Measurements from ENCODE around the gene RERE. TPM values are rescaled to one million over a fixed set of nuclear protein-coding genes. Genes with fewer than 3 reads are reported as not detected.

The RERE gene
- total RNA-seq, 1 experiment from 2014 or later, result 55.2 TPM

DNA sequence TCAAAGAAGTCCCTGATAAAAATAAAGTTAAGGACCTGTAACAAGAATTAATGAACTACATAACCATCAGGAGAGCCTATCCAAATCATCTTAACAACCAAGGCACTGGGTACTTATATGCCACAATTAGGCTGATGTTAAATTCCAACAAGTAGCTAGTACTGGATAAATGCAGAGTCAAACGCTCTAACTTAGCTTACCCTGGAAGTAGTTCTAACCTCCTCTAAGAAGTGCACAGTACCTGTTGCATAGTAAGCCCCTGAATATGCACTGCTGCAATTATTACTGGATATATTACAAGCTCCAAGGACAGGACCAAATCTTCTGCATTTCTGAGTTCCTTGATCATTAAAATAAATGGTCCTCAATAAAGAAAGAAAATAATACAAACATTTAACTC, 125.8 kb downstream of the RERE start:
- H3K4me1 ChIP-seq (ENCODE audit: low read length), result peaks cover 11% of the 10 kb centered on the region

DNA sequence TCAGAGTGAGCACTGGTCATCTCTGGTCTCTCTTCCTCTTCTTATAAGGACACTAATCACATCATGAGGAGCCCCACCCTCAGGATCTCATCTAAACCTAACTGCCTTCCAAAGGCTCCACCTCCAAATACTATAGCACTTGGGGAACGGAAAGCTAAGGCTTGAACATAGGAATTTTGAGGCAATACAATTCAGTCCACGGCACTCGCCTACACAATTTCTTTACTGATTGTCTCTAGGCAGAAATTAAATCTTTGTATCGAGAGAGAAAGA, 127.3 kb downstream of the RERE start:
- Histone ChIP-seq H3K4me2 (ENCODE audit: low read depth, low read length, poor library complexity, severe bottlenecking) (no peak overlapping the region), H3K79me2 (ENCODE audit: low read length) (no peaks in the 10 kb centered on the region), H3K9me3 (ENCODE audit: low read length) (no peaks in the 10 kb centered on the region)

More for the DNA sequence above, 125.8 kb downstream of the RERE start:
- no peak overlapping the region for H3K9ac ChIP-seq (ENCODE audit: low read length)
- no peak for DNase-seq
- H3K79me2 ChIP-seq (ENCODE audit: low read length), result no peaks in the 10 kb centered on the region
- no peak overlapping the region for H3K4me3 ChIP-seq (ENCODE audit: low read length)
- H3K36me3 ChIP-seq (ENCODE audit: insufficient read depth, low read length), result no peaks in the 10 kb centered on the region
- H3K27me3 ChIP-seq (ENCODE audit: low read length), result no peaks in the 10 kb centered on the region
- no peaks in the 10 kb centered on the region for H3K9me3 ChIP-seq (ENCODE audit: low read length)
- no peak overlapping the region for H2AFZ ChIP-seq (ENCODE audit: low read length)
- peaks cover 66% of the 10 kb centered on the region for H4K20me1 ChIP-seq (ENCODE audit: insufficient read depth, low read depth, low read length)
- no peaks in the 10 kb centered on the region for H3K9me2 ChIP-seq (replicated peaks; ENCODE audit: insufficient read depth, low read length)
- H3K4me2 ChIP-seq (ENCODE audit: low read depth, low read length, poor library complexity, severe bottlenecking), result no peak overlapping the region
- H3K27ac ChIP-seq (ENCODE audit: low read length), result no peak overlapping the region

DNA sequence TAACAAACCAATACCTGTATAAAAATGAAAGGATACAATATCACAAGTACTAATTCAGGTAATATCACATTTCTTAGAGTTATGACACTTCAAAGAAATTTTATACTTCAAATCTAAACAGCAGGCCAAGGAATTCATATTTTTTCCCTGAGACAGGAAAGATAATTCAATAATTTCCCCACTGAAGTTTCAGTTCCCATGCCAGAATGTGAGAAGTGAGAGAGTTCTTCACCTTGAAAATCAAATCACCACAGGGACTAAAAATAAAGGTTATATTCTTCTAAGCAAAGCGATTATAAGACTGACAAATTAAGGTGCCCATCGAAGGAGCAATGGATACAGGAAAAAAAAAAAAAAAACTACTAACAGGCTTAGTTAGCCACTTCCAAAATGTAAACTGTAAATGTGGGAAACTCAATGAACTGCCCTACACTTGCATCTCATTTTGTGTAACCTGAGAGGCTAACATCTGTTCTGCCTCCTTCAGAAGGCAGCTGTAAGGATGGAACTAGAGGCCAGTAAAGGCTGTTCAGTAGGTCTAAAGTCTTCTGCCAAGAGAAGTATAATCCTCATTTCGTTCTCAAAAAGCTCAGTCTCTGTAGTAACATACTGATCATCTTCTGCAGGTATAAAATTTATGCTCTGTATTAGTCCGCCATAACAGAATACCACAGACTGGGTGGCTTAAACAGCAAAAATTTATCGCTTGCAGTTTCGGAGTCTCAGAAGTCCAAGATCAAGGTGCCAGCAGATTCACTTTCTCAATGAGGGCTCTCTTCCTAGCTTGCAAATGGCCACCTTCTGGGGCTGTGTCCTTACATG, 127.8 kb downstream of the RERE start:
- no peak for DNase-seq
- no peak overlapping the region for H3K4me2 ChIP-seq (ENCODE audit: low read depth, low read length, poor library complexity, severe bottlenecking)
- no peak overlapping the region for H3K27ac ChIP-seq (ENCODE audit: low read length)

More for the DNA sequence above, 127.3 kb downstream of the RERE start:
- H3K27me3 ChIP-seq (ENCODE audit: low read length), result no peaks in the 10 kb centered on the region
- H3K4me3 ChIP-seq (ENCODE audit: low read length), result no peak overlapping the region
- H3K4me1 ChIP-seq (ENCODE audit: low read length), result peaks cover 11% of the 10 kb centered on the region
- H4K20me1 ChIP-seq (ENCODE audit: insufficient read depth, low read depth, low read length), result peaks cover 60% of the 10 kb centered on the region
- H3K36me3 ChIP-seq (ENCODE audit: insufficient read depth, low read length), result no peaks in the 10 kb centered on the region
- no peak overlapping the region for H2AFZ ChIP-seq (ENCODE audit: low read length)
- no peak for DNase-seq
- H3K27ac ChIP-seq (ENCODE audit: low read length), result no peak overlapping the region
- H3K9me2 ChIP-seq (replicated peaks; ENCODE audit: insufficient read depth, low read length), result no peaks in the 10 kb centered on the region
- H3K9ac ChIP-seq (ENCODE audit: low read length), result no peak overlapping the region

DNA sequence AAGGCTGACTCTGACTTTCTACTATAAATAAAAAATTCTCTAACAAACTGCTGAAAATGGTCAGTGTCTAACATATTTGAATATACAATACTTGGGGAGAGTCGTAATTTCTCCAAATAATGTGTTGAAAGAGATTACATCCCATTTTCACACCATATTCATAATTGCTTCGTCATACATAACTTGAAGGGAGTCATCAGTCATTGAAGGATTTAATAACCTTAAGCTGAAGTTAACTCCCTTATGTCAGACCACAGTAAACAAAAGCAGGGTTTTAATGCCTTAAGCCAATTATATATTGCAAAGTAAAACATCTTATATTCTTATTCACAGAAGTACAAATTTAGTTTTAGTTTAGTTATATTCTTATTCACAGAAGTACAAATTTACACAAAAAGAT, 129.9 kb downstream of the RERE start:
- Histone ChIP-seq H3K4me1 (ENCODE audit: low read length) (peaks cover 11% of the 10 kb centered on the region), H3K9ac (ENCODE audit: low read length) (no peak overlapping the region), H3K79me2 (ENCODE audit: low read length) (no peaks in the 10 kb centered on the region), H4K20me1 (ENCODE audit: insufficient read depth, low read depth, low read length) (peaks cover 62% of the 10 kb centered on the region), H3K4me3 (ENCODE audit: low read length) (no peak overlapping the region), H3K4me2 (ENCODE audit: low read depth, low read length, poor library complexity, severe bottlenecking) (no peak overlapping the region), H3K9me3 (ENCODE audit: low read length) (no peaks in the 10 kb centered on the region), H3K36me3 (ENCODE audit: insufficient read depth, low read length) (no peaks in the 10 kb centered on the region), H3K9me2 (replicated peaks; ENCODE audit: insufficient read depth, low read length) (no peaks in the 10 kb centered on the region), H3K27ac (ENCODE audit: low read length) (no peak overlapping the region), H3K27me3 (ENCODE audit: low read length) (no peaks in the 10 kb centered on the region), H2AFZ (ENCODE audit: low read length) (no peak overlapping the region)
- no peak for DNase-seq

More for the DNA sequence above, 127.8 kb downstream of the RERE start:
- Histone ChIP-seq H3K4me1 (ENCODE audit: low read length) (peaks cover 11% of the 10 kb centered on the region), H3K36me3 (ENCODE audit: insufficient read depth, low read length) (no peaks in the 10 kb centered on the region), H3K9me2 (replicated peaks; ENCODE audit: insufficient read depth, low read length) (no peaks in the 10 kb centered on the region), H4K20me1 (ENCODE audit: insufficient read depth, low read depth, low read length) (peaks cover 64% of the 10 kb centered on the region), H3K4me3 (ENCODE audit: low read length) (no peak overlapping the region), H3K79me2 (ENCODE audit: low read length) (no peaks in the 10 kb centered on the region), H3K27me3 (ENCODE audit: low read length) (no peaks in the 10 kb centered on the region), H2AFZ (ENCODE audit: low read length) (no peak overlapping the region), H3K9ac (ENCODE audit: low read length) (no peak overlapping the region), H3K9me3 (ENCODE audit: low read length) (no peaks in the 10 kb centered on the region)

- H3K4me1 ChIP-seq (ENCODE audit: low read length), result peaks cover 11% of the 10 kb centered on the region
- no peak overlapping the region for H2AFZ ChIP-seq (ENCODE audit: low read length)
- no peak overlapping the region for H3K4me2 ChIP-seq (ENCODE audit: low read depth, low read length, poor library complexity, severe bottlenecking)
- H4K20me1 ChIP-seq (ENCODE audit: insufficient read depth, low read depth, low read length), result peaks cover 64% of the 10 kb centered on the region
- no peaks in the 10 kb centered on the region for H3K36me3 ChIP-seq (ENCODE audit: insufficient read depth, low read length)
- H3K9me2 ChIP-seq (replicated peaks; ENCODE audit: insufficient read depth, low read length), result no peaks in the 10 kb centered on the region
- H3K27ac ChIP-seq (ENCODE audit: low read length), result no peak overlapping the region
- no peaks in the 10 kb centered on the region for H3K27me3 ChIP-seq (ENCODE audit: low read length)
- no peak for DNase-seq
- H3K4me3 ChIP-seq (ENCODE audit: low read length), result no peak overlapping the region
- no peaks in the 10 kb centered on the region for H3K79me2 ChIP-seq (ENCODE audit: low read length)
- no peak overlapping the region for H3K9ac ChIP-seq (ENCODE audit: low read length)
- no peaks in the 10 kb centered on the region for H3K9me3 ChIP-seq (ENCODE audit: low read length)
Measured at GRCh38 chr1:8687039-8687438, 130.4 kb downstream of the RERE start.

- Histone ChIP-seq H3K27me3 (ENCODE audit: low read length) (no peaks in the 10 kb centered on the region), H2AFZ (ENCODE audit: low read length) (no peak overlapping the region), H4K20me1 (ENCODE audit: insufficient read depth, low read depth, low read length) (peaks cover 60% of the 10 kb centered on the region), H3K4me3 (ENCODE audit: low read length) (no peak overlapping the region), H3K4me2 (ENCODE audit: low read depth, low read length, poor library complexity, severe bottlenecking) (no peak overlapping the region), H3K79me2 (ENCODE audit: low read length) (no peaks in the 10 kb centered on the region), H3K4me1 (ENCODE audit: low read length) (peaks cover 11% of the 10 kb centered on the region), H3K9ac (ENCODE audit: low read length) (no peak overlapping the region), H3K27ac (ENCODE audit: low read length) (no peak overlapping the region), H3K9me2 (replicated peaks; ENCODE audit: insufficient read depth, low read length) (no peaks in the 10 kb centered on the region), H3K9me3 (ENCODE audit: low read length) (no peaks in the 10 kb centered on the region), H3K36me3 (ENCODE audit: insufficient read depth, low read length) (no peaks in the 10 kb centered on the region)
- DNase-seq, result no peak
Measured at GRCh38 chr1:8685463-8685862, 132.0 kb downstream of the RERE start.

GRCh38 chr1:8684590-8684989, 132.8 kb downstream of the RERE start:
- H3K9me2 ChIP-seq (replicated peaks; ENCODE audit: insufficient read depth, low read length), result no peaks in the 10 kb centered on the region
- no peak overlapping the region for H3K4me2 ChIP-seq (ENCODE audit: low read depth, low read length, poor library complexity, severe bottlenecking)
- peaks cover 56% of the 10 kb centered on the region for H4K20me1 ChIP-seq (ENCODE audit: insufficient read depth, low read depth, low read length)
- no peaks in the 10 kb centered on the region for H3K9me3 ChIP-seq (ENCODE audit: low read length)
- DNase-seq, result no peak
- no peak overlapping the region for H3K4me3 ChIP-seq (ENCODE audit: low read length)
- no peak overlapping the region for H3K27ac ChIP-seq (ENCODE audit: low read length)
- H3K36me3 ChIP-seq (ENCODE audit: insufficient read depth, low read length), result no peaks in the 10 kb centered on the region
- no peaks in the 10 kb centered on the region for H3K79me2 ChIP-seq (ENCODE audit: low read length)
- H2AFZ ChIP-seq (ENCODE audit: low read length), result no peak overlapping the region
- H3K4me1 ChIP-seq (ENCODE audit: low read length), result peaks cover 5% of the 10 kb centered on the region
- H3K27me3 ChIP-seq (ENCODE audit: low read length), result no peaks in the 10 kb centered on the region
- no peak overlapping the region for H3K9ac ChIP-seq (ENCODE audit: low read length)

DNA sequence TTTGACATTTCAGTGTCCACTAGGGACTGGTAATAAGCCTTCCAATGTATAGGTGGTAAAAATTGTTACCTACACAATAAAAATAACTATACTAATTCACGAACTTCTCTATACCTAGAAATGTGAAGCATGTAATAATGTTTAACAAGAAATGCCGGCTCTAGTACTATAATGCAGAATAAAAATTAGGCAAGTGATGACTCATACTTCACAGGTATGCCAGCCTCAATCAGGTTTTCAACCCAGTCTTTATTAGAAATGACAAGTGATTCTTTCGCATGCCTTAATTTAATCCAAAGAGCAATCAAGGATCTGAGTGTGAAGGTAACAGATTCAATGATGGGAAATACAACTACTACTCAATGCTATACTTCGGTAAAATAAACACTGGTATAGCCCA, 134.9 kb downstream of the RERE start:
- H4K20me1 ChIP-seq (ENCODE audit: insufficient read depth, low read depth, low read length), result peaks cover 46% of the 10 kb centered on the region; the same call in 1 of the 2 replicates
- no peaks in the 10 kb centered on the region for H3K79me2 ChIP-seq (ENCODE audit: low read length)
- DNase-seq, result no peak
- H3K27me3 ChIP-seq (ENCODE audit: low read length), result no peaks in the 10 kb centered on the region
- no peaks in the 10 kb centered on the region for H3K9me3 ChIP-seq (ENCODE audit: low read length)
- H3K4me1 ChIP-seq (ENCODE audit: low read length), result no peaks in the 10 kb centered on the region
- H3K4me2 ChIP-seq (ENCODE audit: low read depth, low read length, poor library complexity, severe bottlenecking), result no peak overlapping the region
- no peak overlapping the region for H3K4me3 ChIP-seq (ENCODE audit: low read length)
- H3K9me2 ChIP-seq (replicated peaks; ENCODE audit: insufficient read depth, low read length), result no peaks in the 10 kb centered on the region
- H2AFZ ChIP-seq (ENCODE audit: low read length), result no peak overlapping the region
- H3K36me3 ChIP-seq (ENCODE audit: insufficient read depth, low read length), result no peaks in the 10 kb centered on the region
- no peak overlapping the region for H3K9ac ChIP-seq (ENCODE audit: low read length)
- no peak overlapping the region for H3K27ac ChIP-seq (ENCODE audit: low read length)

Measured in Karpas-422 (cell line).